Measurements from ENCODE around the gene GOLIM4. TPM values are rescaled to one million over a fixed set of nuclear protein-coding genes. Genes with fewer than 3 reads are reported as not detected.

Gene GOLIM4
- total RNA-seq, 1 donor from 2014 or later, result 29.3 TPM

DNA sequence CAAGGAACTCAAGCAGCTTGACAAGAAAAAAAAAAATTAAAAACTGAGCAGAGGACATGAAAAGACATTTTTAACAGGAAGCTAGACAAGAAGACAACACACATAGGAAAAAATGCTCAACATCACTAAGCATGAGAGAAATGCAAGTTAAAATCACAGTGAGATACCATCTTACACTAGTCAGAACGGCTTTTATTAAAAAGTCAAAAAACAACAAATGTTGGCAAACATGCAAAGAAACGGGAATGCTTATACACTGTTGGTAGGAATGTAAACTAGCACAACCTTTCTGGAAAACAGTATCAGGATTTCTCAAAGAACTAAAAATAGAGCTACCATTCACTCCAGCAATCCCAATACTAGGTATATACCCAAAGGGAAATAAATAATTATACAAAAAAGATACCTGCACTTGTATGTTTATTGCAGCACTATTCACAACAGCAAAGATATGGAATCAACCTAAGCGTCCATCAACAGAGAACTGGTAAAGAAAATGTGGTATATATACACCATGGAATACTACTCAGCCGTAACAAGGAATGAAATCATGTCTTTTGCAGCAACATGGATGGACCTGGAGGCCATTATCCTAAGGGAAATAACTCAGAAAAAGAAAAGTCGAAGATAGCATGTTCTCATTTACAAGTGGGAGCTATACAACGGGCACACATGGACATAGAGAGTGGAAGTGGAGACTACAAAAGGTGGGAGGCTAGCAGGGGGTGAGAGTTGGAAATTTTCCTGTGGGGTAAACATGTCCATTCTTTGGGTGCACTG, 5.2 kb downstream of the GOLIM4 start:
- Mint-ChIP-seq H3K27ac (ENCODE audit: unreplicated experiment) (no peak overlapping the region), H3K36me3 (ENCODE audit: low read depth) (no peaks in the 10 kb centered on the region), H3K4me3 (peak overlapping the region; percentile 50), H3K9me3 (no peaks in the 10 kb centered on the region), H3K4me1 (peaks cover 44% of the 10 kb centered on the region), H3K27me3 (ENCODE audit: low read depth) (no peaks in the 10 kb centered on the region)
- TF ChIP-seq, protein P1, sequence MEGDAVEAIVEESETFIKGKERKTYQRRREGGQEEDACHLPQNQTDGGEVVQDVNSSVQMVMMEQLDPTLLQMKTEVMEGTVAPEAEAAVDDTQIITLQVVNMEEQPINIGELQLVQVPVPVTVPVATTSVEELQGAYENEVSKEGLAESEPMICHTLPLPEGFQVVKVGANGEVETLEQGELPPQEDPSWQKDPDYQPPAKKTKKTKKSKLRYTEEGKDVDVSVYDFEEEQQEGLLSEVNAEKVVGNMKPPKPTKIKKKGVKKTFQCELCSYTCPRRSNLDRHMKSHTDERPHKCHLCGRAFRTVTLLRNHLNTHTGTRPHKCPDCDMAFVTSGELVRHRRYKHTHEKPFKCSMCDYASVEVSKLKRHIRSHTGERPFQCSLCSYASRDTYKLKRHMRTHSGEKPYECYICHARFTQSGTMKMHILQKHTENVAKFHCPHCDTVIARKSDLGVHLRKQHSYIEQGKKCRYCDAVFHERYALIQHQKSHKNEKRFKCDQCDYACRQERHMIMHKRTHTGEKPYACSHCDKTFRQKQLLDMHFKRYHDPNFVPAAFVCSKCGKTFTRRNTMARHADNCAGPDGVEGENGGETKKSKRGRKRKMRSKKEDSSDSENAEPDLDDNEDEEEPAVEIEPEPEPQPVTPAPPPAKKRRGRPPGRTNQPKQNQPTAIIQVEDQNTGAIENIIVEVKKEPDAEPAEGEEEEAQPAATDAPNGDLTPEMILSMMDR (conservative IDR thresholded peaks at IDR 0.05), result no peak
- no peak for DNase-seq (ENCODE audit: low read depth, low spot score)

DNA sequence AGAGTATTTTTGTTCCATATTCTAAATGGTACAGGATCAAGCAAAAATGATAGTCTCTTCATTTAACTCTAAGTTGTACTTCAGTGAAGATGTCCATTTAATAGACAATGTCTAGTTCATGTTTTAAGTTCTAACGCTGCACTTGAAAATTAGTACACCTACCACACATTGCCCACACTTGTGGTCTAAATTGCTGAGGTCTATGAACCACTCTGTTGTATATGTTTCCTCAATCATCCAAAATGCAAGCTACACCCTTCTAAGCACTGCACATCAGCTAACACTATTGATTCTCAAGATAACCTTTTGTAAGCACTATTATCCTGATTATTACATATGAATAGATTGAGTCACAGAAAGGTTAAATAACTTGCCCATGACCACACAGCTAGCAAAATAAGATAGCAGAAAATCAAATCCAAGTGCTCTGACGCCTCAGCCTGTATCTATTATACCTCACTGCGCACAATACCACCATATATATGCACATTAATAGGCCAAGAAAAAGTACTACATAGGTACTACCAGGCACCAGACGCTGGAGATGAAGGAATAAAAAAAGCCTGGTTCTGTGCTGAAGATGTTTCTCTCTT, 6.4 kb downstream of the GOLIM4 start:
- TF ChIP-seq, protein P1 (conservative IDR thresholded peaks at IDR 0.05), result no peak
- H3K9me3 Mint-ChIP-seq, result no peaks in the 10 kb centered on the region
- no peaks in the 10 kb centered on the region for H3K36me3 Mint-ChIP-seq (ENCODE audit: low read depth)
- H3K27ac Mint-ChIP-seq (ENCODE audit: unreplicated experiment), result no peak overlapping the region
- H3K4me1 Mint-ChIP-seq, result peaks cover 37% of the 10 kb centered on the region
- peak overlapping the region; percentile 9 for H3K4me3 Mint-ChIP-seq
- DNase-seq (ENCODE audit: low read depth, low spot score), result no peak
- no peaks in the 10 kb centered on the region for H3K27me3 Mint-ChIP-seq (ENCODE audit: low read depth)

DNA sequence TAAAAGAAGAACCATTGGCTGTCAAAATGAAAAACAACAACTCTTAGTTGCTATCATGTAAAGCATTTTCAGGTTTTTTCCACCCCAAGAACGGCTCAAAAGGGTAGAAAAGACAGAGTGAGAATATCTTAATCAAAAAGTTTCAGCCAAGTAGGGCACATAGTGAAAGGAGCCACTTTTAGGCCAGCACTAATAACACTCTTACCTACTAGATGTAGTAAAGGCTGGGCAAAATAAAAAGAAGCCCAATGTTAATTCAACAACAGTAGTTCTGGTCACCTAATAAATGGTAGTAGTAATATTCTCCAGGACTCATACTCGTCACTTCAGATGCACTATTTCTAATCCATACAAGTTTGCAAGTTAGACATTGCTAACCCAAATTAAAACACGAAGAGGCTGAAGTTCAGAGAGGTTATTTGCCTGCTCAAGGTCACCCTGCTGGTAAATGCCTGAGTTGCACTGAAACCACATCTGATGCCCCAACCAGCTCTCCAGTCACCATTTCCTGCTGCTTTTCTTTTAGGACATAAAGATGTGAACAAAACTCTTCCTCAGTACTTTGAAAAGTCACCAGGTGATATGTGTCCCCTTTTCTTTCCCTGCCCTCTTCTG, 7.5 kb downstream of the GOLIM4 start:
- Mint-ChIP-seq H3K4me3 (no peak overlapping the region), H3K9me3 (no peaks in the 10 kb centered on the region), H3K36me3 (ENCODE audit: low read depth) (no peaks in the 10 kb centered on the region), H3K4me1 (peaks cover 32% of the 10 kb centered on the region), H3K27me3 (ENCODE audit: low read depth) (no peaks in the 10 kb centered on the region), H3K27ac (ENCODE audit: unreplicated experiment) (no peak overlapping the region)
- TF ChIP-seq, protein P1 (conservative IDR thresholded peaks at IDR 0.05), result peak; percentile 58
- DNase-seq (ENCODE audit: low read depth, low spot score), result no peak

DNA sequence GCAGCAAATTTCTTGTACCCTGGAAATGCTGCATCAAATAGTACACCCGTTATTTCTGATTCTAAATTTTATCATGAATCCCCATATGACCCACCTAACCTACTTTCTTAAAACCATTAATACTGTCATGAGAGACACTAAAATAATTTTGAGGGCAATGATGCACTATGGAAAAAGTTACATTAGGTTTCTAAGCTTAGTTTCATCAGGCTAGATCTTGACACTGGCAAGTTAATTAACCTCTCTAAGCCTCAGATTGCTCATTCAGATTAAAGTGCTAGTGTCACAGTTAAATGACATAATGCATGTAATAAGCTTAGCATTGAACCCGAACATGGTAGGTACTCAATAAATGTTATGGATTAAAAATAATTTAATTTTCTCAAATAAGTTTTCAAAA, 8.2 kb downstream of the GOLIM4 start:
- peaks cover 28% of the 10 kb centered on the region for H3K4me1 Mint-ChIP-seq
- no peaks in the 10 kb centered on the region for H3K27me3 Mint-ChIP-seq (ENCODE audit: low read depth)
- peaks cover under 1% of the 10 kb centered on the region for H3K9me3 Mint-ChIP-seq
- no peaks in the 10 kb centered on the region for H3K36me3 Mint-ChIP-seq (ENCODE audit: low read depth)
- H3K27ac Mint-ChIP-seq (ENCODE audit: unreplicated experiment), result no peak overlapping the region
- no peak for DNase-seq (ENCODE audit: low read depth, low spot score)
- no peak overlapping the region for H3K4me3 Mint-ChIP-seq
- TF ChIP-seq, protein P1 (conservative IDR thresholded peaks at IDR 0.05), result no peak

DNA sequence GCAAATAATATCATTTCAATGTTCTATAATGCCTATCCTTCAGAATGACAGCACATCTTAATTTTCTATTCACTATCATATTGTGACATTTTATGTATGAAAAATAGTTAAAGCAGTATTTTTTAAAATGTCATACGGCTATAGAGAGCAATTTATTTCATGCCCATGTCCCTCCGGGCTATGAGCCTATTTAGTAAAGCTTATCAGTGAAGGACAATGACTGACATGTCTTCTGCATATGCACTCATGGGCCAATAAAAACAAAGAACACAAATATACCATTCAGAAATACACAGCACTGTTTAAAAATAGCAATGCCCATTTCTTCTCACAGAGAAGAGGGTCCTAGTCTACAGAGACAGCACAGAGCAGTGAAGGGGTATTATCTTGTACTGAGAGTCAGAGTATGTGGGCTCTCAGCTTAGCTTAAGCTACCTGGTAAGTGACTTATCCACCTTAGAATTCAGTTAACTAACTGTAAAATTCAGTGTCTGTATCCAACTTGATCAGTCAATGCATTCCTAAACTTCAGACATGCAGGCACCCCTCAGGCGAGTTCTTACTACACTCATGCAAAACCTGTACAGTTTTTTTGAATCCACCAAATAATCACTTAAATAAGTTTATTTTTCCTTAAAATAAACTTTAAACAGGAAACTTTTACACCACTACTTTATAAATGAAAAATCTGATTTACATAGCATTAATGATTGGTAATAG, 9.0 kb downstream of the GOLIM4 start:
- Mint-ChIP-seq H3K27ac (ENCODE audit: unreplicated experiment) (no peak overlapping the region), H3K4me1 (peaks cover 30% of the 10 kb centered on the region), H3K27me3 (ENCODE audit: low read depth) (no peaks in the 10 kb centered on the region), H3K9me3 (peaks cover 3% of the 10 kb centered on the region), H3K4me3 (no peak overlapping the region), H3K36me3 (ENCODE audit: low read depth) (no peaks in the 10 kb centered on the region)
- TF ChIP-seq, protein P1 (conservative IDR thresholded peaks at IDR 0.05), result no peak
- DNase-seq (ENCODE audit: low read depth, low spot score), result no peak

Measured in neural crest cell (in vitro differentiated cells).